GM18873 (cell line): ENCODE results near the gene SVIL.
"Not testable (repeated sequence)": the region's sequence is repeated elsewhere in the genome, so short reads cannot be mapped to it uniquely, and the experiment has no call there.

ENCODE experiments used
- ATAC-seq: cut with Tn5 transposase; IDR thresholded peaks from one replicate; pipeline ENCODE4 v1.9.1; 2021; ENCODE audit warnings: mild to moderate bottlenecking, moderate library complexity, moderate number of reproducible peaks; ENCODE audit not compliant: unreplicated experiment, low FRiP score

SVIL gene

GRCh38 chr10:29496341-29497162 lies 138.2 kb downstream of the SVIL start:
- no peak for ATAC-seq

GRCh38 chr10:29495366-29495765 lies 139.4 kb downstream of the SVIL start:
- no peak for ATAC-seq

GRCh38 chr10:29493697-29494096 lies 141.1 kb downstream of the SVIL start:
- no peak for ATAC-seq

- ATAC-seq = no peak
Measured at GRCh38 chr10:29492774-29493173, 142.0 kb downstream of the SVIL start.

- no peak for ATAC-seq
Measured at GRCh38 chr10:29491918-29492317, 142.9 kb downstream of the SVIL start.

- ATAC-seq = not testable (repeated sequence)
Measured at GRCh38 chr10:29490781-29491280, 143.9 kb downstream of the SVIL start.

GRCh38 chr10:29488471-29488870 lies 146.3 kb downstream of the SVIL start:
- ATAC-seq = not testable (repeated sequence)

- ATAC-seq = not testable (repeated sequence)
Measured at GRCh38 chr10:29487884-29488266, 146.9 kb downstream of the SVIL start.

- ATAC-seq = not testable (repeated sequence)
Measured at GRCh38 chr10:29487032-29487883, 147.5 kb downstream of the SVIL start.

- no peak for ATAC-seq
Measured at GRCh38 chr10:29486433-29486832, 148.3 kb downstream of the SVIL start.

GRCh38 chr10:29484677-29485076 lies 150.1 kb downstream of the SVIL start:
- not testable (repeated sequence) for ATAC-seq

- no peak for ATAC-seq
Measured at GRCh38 chr10:29482591-29483431, 152.0 kb downstream of the SVIL start.

GRCh38 chr10:29481906-29482440 lies 152.8 kb downstream of the SVIL start:
- no peak for ATAC-seq

GRCh38 chr10:29479981-29480954 lies 154.5 kb downstream of the SVIL start:
- ATAC-seq = no peak

GRCh38 chr10:29479081-29479925 lies 155.5 kb downstream of the SVIL start:
- no peak for ATAC-seq

- no peak for ATAC-seq
Measured at GRCh38 chr10:29473406-29474100, 161.2 kb downstream of the SVIL start.

- no peak for ATAC-seq
Measured at GRCh38 chr10:29473087-29473356, 161.7 kb downstream of the SVIL start.
